ENCODE measurements around the gene ARPP21.

The ARPP21 gene

GRCh38 chr3:35675621-35676020 lies 36.3 kb downstream of the ARPP21 start:
- DNase-seq (ENCODE audit: low read depth), result no peak

GRCh38 chr3:35677797-35678196 lies 38.5 kb downstream of the ARPP21 start:
- no peak for DNase-seq (ENCODE audit: low read depth)

- no peak for DNase-seq (ENCODE audit: low read depth)
Measured at GRCh38 chr3:35678643-35679161, 39.4 kb downstream of the ARPP21 start.

GRCh38 chr3:35679409-35680080 lies 40.2 kb downstream of the ARPP21 start:
- no peak for DNase-seq (ENCODE audit: low read depth)

- DNase-seq (ENCODE audit: low read depth), result no peak
Measured at GRCh38 chr3:35680866-35681650, 41.7 kb downstream of the ARPP21 start.

GRCh38 chr3:35685153-35685552 lies 45.8 kb downstream of the ARPP21 start:
- DNase-seq (ENCODE audit: low read depth), result no peak

GRCh38 chr3:35688826-35689225 lies 49.5 kb downstream of the ARPP21 start:
- DNase-seq (ENCODE audit: low read depth), result no peak

- no peak for DNase-seq (ENCODE audit: low read depth)
Measured at GRCh38 chr3:35690271-35690670, 50.9 kb downstream of the ARPP21 start.

- DNase-seq (ENCODE audit: low read depth), result no peak
Measured at GRCh38 chr3:35705904-35706303, 66.6 kb downstream of the ARPP21 start.

- DNase-seq (ENCODE audit: low read depth), result no peak
Measured at GRCh38 chr3:35707904-35708303, 68.6 kb downstream of the ARPP21 start.

GRCh38 chr3:35708394-35709271 lies 69.3 kb downstream of the ARPP21 start:
- no peak for DNase-seq (ENCODE audit: low read depth)

- no peak for DNase-seq (ENCODE audit: low read depth)
Measured at GRCh38 chr3:35709691-35710090, 70.4 kb downstream of the ARPP21 start.

- DNase-seq (ENCODE audit: low read depth), result no peak
Measured at GRCh38 chr3:35710554-35710953, 71.2 kb downstream of the ARPP21 start.

GRCh38 chr3:35718921-35719320 lies 79.6 kb downstream of the ARPP21 start:
- no peak for DNase-seq (ENCODE audit: low read depth)

GRCh38 chr3:35721628-35722027 lies 82.3 kb downstream of the ARPP21 start:
- no peak for DNase-seq (ENCODE audit: low read depth)

GRCh38 chr3:35722902-35723301 lies 83.6 kb downstream of the ARPP21 start:
- DNase-seq (ENCODE audit: low read depth), result no peak

- DNase-seq (ENCODE audit: low read depth), result no peak
Measured at GRCh38 chr3:35723480-35724097, 84.3 kb downstream of the ARPP21 start.

- DNase-seq (ENCODE audit: low read depth), result no peak
Measured at GRCh38 chr3:35724106-35724505, 84.8 kb downstream of the ARPP21 start.

- DNase-seq (ENCODE audit: low read depth), result no peak
Measured at GRCh38 chr3:35727179-35727578, 87.9 kb downstream of the ARPP21 start.

- no peak for DNase-seq (ENCODE audit: low read depth)
Measured at GRCh38 chr3:35733341-35733740, 94.0 kb downstream of the ARPP21 start.

GRCh38 chr3:35733864-35734263 lies 94.5 kb downstream of the ARPP21 start:
- no peak for DNase-seq (ENCODE audit: low read depth)

- DNase-seq (ENCODE audit: low read depth), result no peak
Measured at GRCh38 chr3:35737080-35737479, 97.8 kb downstream of the ARPP21 start.
